NB4 (cell line): ENCODE measurements around the gene TP53BP1.

Experiments
- CTCF ChIP-seq: IDR thresholded peaks from one replicate; pipeline ENCODE4 v1.5.1; 2012; ENCODE audit warnings: low read depth, low read length
- MAX ChIP-seq: IDR thresholded peaks from 2 replicates; pipeline ENCODE4 v1.6.1; 2011; ENCODE audit warnings: low read depth, low read length
- MYC ChIP-seq: IDR thresholded peaks from 2 replicates; pipeline ENCODE4 v1.6.1; 2011; ENCODE audit warnings: low read depth, low read length
- POLR2A ChIP-seq: IDR thresholded peaks from 2 replicates; pipeline ENCODE4 v1.6.1; 2011; ENCODE audit warnings: mild to moderate bottlenecking; ENCODE audit not compliant: insufficient read length; ENCODE audit errors: extremely low read depth

- TF ChIP-seq CTCF (peak; percentile 12), POLR2A (no peak), MYC (peak; percentile 75), MAX (peak; percentile 71)
Observed at GRCh38 chr15:43440721-43441281, 52.2 kb downstream of the TP53BP1 start.
